HepG2 (cell line): ENCODE results near the gene GTF2H1. TPM values are rescaled to one million over a fixed set of nuclear protein-coding genes. Genes with fewer than 3 reads are reported as not detected.

Experiments used
- ARNTL ChIP-seq: sonication (generic); formaldehyde crosslinking; IDR thresholded peaks from 2 replicates; pipeline ENCODE4 v1.4.0; 2020; ENCODE audit warnings: mild to moderate bottlenecking, missing genetic modification reagents
- GZF1 ChIP-seq: sonication (generic); formaldehyde crosslinking; IDR thresholded peaks from 2 replicates; pipeline ENCODE4 v1.5.1; 2020; ENCODE audit warnings: mild to moderate bottlenecking, missing genetic modification reagents
- KLF15 ChIP-seq: sonication (generic); formaldehyde crosslinking; IDR thresholded peaks from 2 replicates; pipeline ENCODE4 v1.8.1; 2023; ENCODE audit warnings: borderline replicate concordance, mild to moderate bottlenecking, inconsistent platforms, missing genetic modification reagents, mixed read lengths
- NAIF1 ChIP-seq: sonication (generic); formaldehyde crosslinking; IDR thresholded peaks from 2 replicates; pipeline ENCODE4 v1.5.0; 2020; ENCODE audit warnings: mild to moderate bottlenecking, missing genetic modification reagents, borderline replicate concordance
- NFIB ChIP-seq: sonication (generic); formaldehyde crosslinking; IDR thresholded peaks from 2 replicates; pipeline ENCODE4 v1.9.0; 2021; ENCODE audit warnings: missing genetic modification reagents, mild to moderate bottlenecking, borderline replicate concordance
- NR2F1 ChIP-seq, 2 experiments: fragments of 450-650 bp in 1 of 2; formaldehyde crosslinking in 1 of 2; IDR thresholded peaks; 2 replicates each; pipeline versions ENCODE4 v1.5.0 to v1.6.1; 2016 to 2020; ENCODE audit warnings: mild to moderate bottlenecking in 1 of 2, missing compliant biosample characterization in 1 of 2, missing genetic modification reagents in 1 of 2, moderate library complexity in 1 of 2
- PBX3 ChIP-seq: sonication (generic); formaldehyde crosslinking; IDR thresholded peaks from 2 replicates; pipeline ENCODE4 v1.8.1; 2023; ENCODE audit warnings: missing genetic modification reagents, inconsistent platforms, borderline replicate concordance
- PHF8 ChIP-seq: sonication (generic); formaldehyde crosslinking; IDR thresholded peaks from 2 replicates; pipeline ENCODE4 v1.5.0; 2020; ENCODE audit warnings: missing genetic modification reagents
- PLRG1 ChIP-seq: fragments of 450-650 bp; conservative IDR thresholded peaks from 2 replicates; pipeline ENCODE4 v1.6.1; 2016
- SMARCE1 ChIP-seq: fragments of 450-650 bp; IDR thresholded peaks from 2 replicates; pipeline ENCODE4 v1.6.1; 2017; ENCODE audit warnings: borderline replicate concordance
- SP4 ChIP-seq: sonication (generic); formaldehyde crosslinking; IDR thresholded peaks from 2 replicates; pipeline ENCODE4 v1.8.1; 2023; ENCODE audit warnings: mild to moderate bottlenecking, missing genetic modification reagents
- TP53 ChIP-seq: sonication (generic); formaldehyde crosslinking; conservative IDR thresholded peaks from 2 replicates; pipeline ENCODE4 v1.4.0; 2020; ENCODE audit warnings: missing genetic modification reagents
- U2AF1 ChIP-seq: fragments of 200-400 bp; formaldehyde crosslinking; optimal IDR thresholded peaks from 2 replicates; pipeline ENCODE3; 2017; ENCODE audit warnings: mild to moderate bottlenecking, low read depth, low read length
- ZNF260 ChIP-seq: sonication (generic); formaldehyde crosslinking; IDR thresholded peaks from 2 replicates; pipeline ENCODE4 v1.4.0; 2020; ENCODE audit warnings: missing genetic modification reagents, low read depth, mild to moderate bottlenecking, borderline replicate concordance
- ZNF263 ChIP-seq: sonication (generic); formaldehyde crosslinking; IDR thresholded peaks from 2 replicates; pipeline ENCODE4 v1.4.0; 2020; ENCODE audit warnings: missing genetic modification reagents
- ZNF329 ChIP-seq: sonication (generic); formaldehyde crosslinking; IDR thresholded peaks from 2 replicates; pipeline ENCODE4 v1.9.0; 2021; ENCODE audit warnings: low read depth, mild to moderate bottlenecking, missing genetic modification reagents
- ZNF367 ChIP-seq: sonication (generic); formaldehyde crosslinking; IDR thresholded peaks from 2 replicates; pipeline ENCODE4 v1.4.0; 2020; ENCODE audit warnings: missing genetic modification reagents, borderline replicate concordance
- ZNF512 ChIP-seq: sonication (generic); formaldehyde crosslinking; IDR thresholded peaks from 2 replicates; pipeline ENCODE4 v1.4.0; 2020; ENCODE audit warnings: mild to moderate bottlenecking, missing genetic modification reagents
- ZNF558 ChIP-seq: sonication (generic); formaldehyde crosslinking; IDR thresholded peaks from 2 replicates; pipeline ENCODE4 v1.9.0; 2022; ENCODE audit warnings: mild to moderate bottlenecking, missing genetic modification reagents, borderline replicate concordance
- ZNF660 ChIP-seq: sonication (generic); formaldehyde crosslinking; IDR thresholded peaks from 2 replicates; pipeline ENCODE4 v1.5.1; 2020; ENCODE audit warnings: mild to moderate bottlenecking, low read depth, missing genetic modification reagents, borderline replicate concordance
- polyA plus RNA-seq, 8 experiments: library from polyadenylated mRNA; depleted of rRNA in 3 of 8; stranded (reverse) in 7 of 8; unstranded in 1 of 8; fragments of >200 nt; fragmentation: Illumina TruSeq in 4 of 8; extraction: Trizol in 4 of 8; gene quantifications; 2 replicates each; pipeline versions ENCODE4 v1.2.1 to v1.2.3, GENCODE V29; 2011 to 2016; ENCODE audit warnings: low read depth in 4 of 8, missing spikeins in 1 of 8, mixed read lengths in 1 of 8; ENCODE audit not compliant: insufficient read depth in 1 of 8
- total RNA-seq, 5 experiments: library from RNA; depleted of rRNA; stranded (reverse); fragments of >200 nt; fragmentation: Illumina TruSeq; extraction: Trizol; gene quantifications; 2 replicates each; pipeline ENCODE4 v1.2.3, GENCODE V29; 2016; ENCODE audit warnings: low read depth in 1 of 5
- TF ChIP-seq, protein P1 (sequence below): sonication (generic); formaldehyde crosslinking; IDR thresholded peaks from 2 replicates; pipeline ENCODE4 v1.8.1; 2023; ENCODE audit warnings: mild to moderate bottlenecking, missing genetic modification reagents, borderline replicate concordance
- TF ChIP-seq, protein P2 (sequence below): sonication (generic); formaldehyde crosslinking; IDR thresholded peaks from 2 replicates; pipeline ENCODE4 v1.4.0; 2020; ENCODE audit warnings: missing genetic modification reagents

The GTF2H1 gene
- total and polyA plus RNA-seq, 2 of the 13 experiments (the other 11 are each of a cell fraction or from before 2014, with no cell fraction given) = 15.7 to 51.4 TPM

DNA sequence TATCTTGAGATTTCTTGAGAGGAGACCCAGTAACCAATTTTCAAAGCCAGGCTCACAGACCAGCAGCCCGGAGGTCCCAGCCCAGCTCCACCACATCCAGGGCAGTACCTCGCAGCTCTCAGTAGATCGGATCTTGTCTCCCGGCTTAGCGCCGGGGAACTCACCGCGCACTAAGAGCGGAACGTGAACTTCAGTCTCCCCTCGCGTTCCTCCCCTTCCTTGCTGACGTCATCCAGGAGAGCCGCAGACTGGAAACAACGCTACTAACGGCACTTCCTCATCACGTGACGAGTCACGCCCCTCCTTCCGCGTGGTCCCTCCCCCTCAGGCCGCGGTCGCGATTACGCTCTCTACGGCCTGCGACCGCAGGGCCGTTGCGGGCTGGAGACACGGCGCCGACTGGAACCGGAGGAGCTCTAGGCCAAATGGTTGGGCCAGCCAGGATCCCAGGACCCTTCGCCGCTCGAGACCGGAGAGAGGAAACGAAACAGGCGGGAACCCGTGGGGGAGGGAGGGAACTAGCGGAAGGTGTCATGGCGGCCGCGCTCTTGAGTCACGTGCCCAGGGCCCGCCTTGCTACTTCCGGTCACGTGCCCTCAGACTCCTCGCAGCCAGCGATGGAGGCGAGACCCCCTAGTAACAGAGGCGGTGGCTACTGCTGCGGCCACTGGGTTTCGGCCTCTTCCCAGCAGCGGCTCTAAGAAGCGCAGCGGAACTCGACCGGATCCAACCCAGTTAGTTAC is at the start of gene GTF2H1, which contains the start of gene HPS5 (continued):
- peak; percentile 77; the same call in 1 of the 2 replicates for TF ChIP-seq KLF15
- peak; percentile 68; the same call in 1 of the 2 replicates for TF ChIP-seq GZF1 (CRISPR knock-in tag)
- peak; percentile 99 for TF ChIP-seq PHF8 (CRISPR knock-in tag)
- TF ChIP-seq ZNF512 (CRISPR knock-in tag) = peak; percentile 71; the same call in 1 of the 2 replicates
- TF ChIP-seq NFIB (CRISPR knock-in tag) = no peak
- TF ChIP-seq, protein P1, sequence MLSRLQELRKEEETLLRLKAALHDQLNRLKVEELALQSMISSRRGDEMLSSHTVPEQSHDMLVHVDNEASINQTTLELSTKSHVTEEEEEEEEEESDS = no peak
- TF ChIP-seq ZNF660 = 0 out of 2 replicates have a peak, but pooled peaks have one; percentile 80
- 0 out of 4 replicates have a peak, but pooled peaks of 1 of the 2 experiments have one; percentile 36 for TF ChIP-seq NR2F1 (CRISPR knock-in tag; IDR thresholded peaks at IDR 0.05)
- TF ChIP-seq ARNTL (CRISPR knock-in tag) = peak; percentile 99
- TF ChIP-seq U2AF1 = no peak
- TF ChIP-seq PBX3 (CRISPR knock-in tag) = no peak
- peak; percentile 88 for TF ChIP-seq ZNF329 (CRISPR knock-in tag)
- TF ChIP-seq NAIF1 (CRISPR knock-in tag) = peak; percentile 93
- TF ChIP-seq ZNF367 (CRISPR knock-in tag) = no peak; the same call in 1 of the 2 replicates
- no peak for TF ChIP-seq TP53
- TF ChIP-seq ZNF263 (CRISPR knock-in tag) = no peak
- no peak for TF ChIP-seq SMARCE1
- TF ChIP-seq ZNF558 (CRISPR knock-in tag) = peak; percentile 86; the same call in 1 of the 2 replicates
- peak; percentile 93 for TF ChIP-seq SP4 (CRISPR knock-in tag)
- TF ChIP-seq ZNF260 (CRISPR knock-in tag) = 0 out of 2 replicates have a peak, but pooled peaks have one; percentile 88
- TF ChIP-seq, protein P2, sequence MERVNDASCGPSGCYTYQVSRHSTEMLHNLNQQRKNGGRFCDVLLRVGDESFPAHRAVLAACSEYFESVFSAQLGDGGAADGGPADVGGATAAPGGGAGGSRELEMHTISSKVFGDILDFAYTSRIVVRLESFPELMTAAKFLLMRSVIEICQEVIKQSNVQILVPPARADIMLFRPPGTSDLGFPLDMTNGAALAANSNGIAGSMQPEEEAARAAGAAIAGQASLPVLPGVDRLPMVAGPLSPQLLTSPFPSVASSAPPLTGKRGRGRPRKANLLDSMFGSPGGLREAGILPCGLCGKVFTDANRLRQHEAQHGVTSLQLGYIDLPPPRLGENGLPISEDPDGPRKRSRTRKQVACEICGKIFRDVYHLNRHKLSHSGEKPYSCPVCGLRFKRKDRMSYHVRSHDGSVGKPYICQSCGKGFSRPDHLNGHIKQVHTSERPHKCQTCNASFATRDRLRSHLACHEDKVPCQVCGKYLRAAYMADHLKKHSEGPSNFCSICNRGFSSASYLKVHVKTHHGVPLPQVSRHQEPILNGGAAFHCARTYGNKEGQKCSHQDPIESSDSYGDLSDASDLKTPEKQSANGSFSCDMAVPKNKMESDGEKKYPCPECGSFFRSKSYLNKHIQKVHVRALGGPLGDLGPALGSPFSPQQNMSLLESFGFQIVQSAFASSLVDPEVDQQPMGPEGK = peak; percentile 69
- no peak for TF ChIP-seq PLRG1
